Testis (tissue), 3 donors: ENCODE data around the gene SPRED3. TPM values are rescaled to one million over a fixed set of nuclear protein-coding genes. Genes with fewer than 3 reads are reported as not detected.

Experiments used
- DNase-seq: peaks from one replicate; pipeline ENCODE4 v3.0.0-alpha.2; 2019
- H3K27ac ChIP-seq, 2 donors: fragments of 200-600 bp; sonication (generic); one replicate each; pipeline ENCODE4 v1.5.1; 2019
- H3K27me3 ChIP-seq: fragments of 200-600 bp; sonication (generic); one replicate; pipeline ENCODE4 v1.5.1; 2019
- H3K36me3 ChIP-seq: fragments of 200-600 bp; sonication (generic); one replicate; pipeline ENCODE4 v1.5.1; 2017; ENCODE audit warnings: low read depth; ENCODE audit errors: missing control alignments
- H3K4me1 ChIP-seq: fragments of 200-600 bp; sonication (generic); one replicate; pipeline ENCODE4 v1.5.1; 2019
- H3K4me3 ChIP-seq, 2 donors: fragments of 200-600 bp; sonication (generic); one replicate each; pipeline ENCODE4 v1.5.1; 2017 to 2019
- H3K9me3 ChIP-seq: fragments of 200-600 bp; sonication (generic); one replicate; pipeline ENCODE4 v1.5.1; 2017
- CTCF ChIP-seq, 3 experiments: fragments of 450-650 bp in 2 of 3; fragments of 200-600 bp in 1 of 3; sonication (generic) in 1 of 3; IDR thresholded peaks; one replicate each; pipeline ENCODE4 v1.5.1; 2016 to 2019; ENCODE audit warnings: antibody characterized with exemption in 3 of 3, mild to moderate bottlenecking in 2 of 3, moderate library complexity in 1 of 3
- POLR2A ChIP-seq: fragments of 450-650 bp; IDR thresholded peaks from one replicate; pipeline ENCODE4 v1.6.1; 2017; ENCODE audit warnings: antibody characterized with exemption, mild to moderate bottlenecking, moderate library complexity
- WGBS, 2 donors: methylation state at CpG; one replicate each; pipeline ENCODE4 v1.1.5; 2018; 5-methylcytosine and 5-hydroxymethylcytosine counted together
- intact Hi-C: fragments of 100-400 bp; cut with DNase I; formaldehyde crosslinking; loops from one replicate; pipeline ENCODE4 v1.15.1; 2023; ENCODE audit warnings: low total_unique reads
- polyA plus RNA-seq: library from polyadenylated mRNA; stranded (reverse); fragments of 350-450 nt; fragmentation: Illumina TruSeq; extraction: RNeasy Lipid Tissue Mini Kit (QIAGEN cat#74804); gene quantifications from one replicate; pipeline ENCODE4 v1.2.3, GENCODE V29; 2014; ENCODE audit warnings: low read depth, low replicate concordance; ENCODE audit not compliant: insufficient read depth
- total RNA-seq, 2 donors: library from RNA; depleted of rRNA; stranded (reverse); fragments of >200 nt; gene quantifications; one replicate each; pipeline ENCODE4 v1.2.3, GENCODE V29; 2016

The SPRED3 gene
- total and polyA plus RNA-seq, 3 donors from 2014 or later: 1.7 to 2.6 (median 2.2) TPM

DNA sequence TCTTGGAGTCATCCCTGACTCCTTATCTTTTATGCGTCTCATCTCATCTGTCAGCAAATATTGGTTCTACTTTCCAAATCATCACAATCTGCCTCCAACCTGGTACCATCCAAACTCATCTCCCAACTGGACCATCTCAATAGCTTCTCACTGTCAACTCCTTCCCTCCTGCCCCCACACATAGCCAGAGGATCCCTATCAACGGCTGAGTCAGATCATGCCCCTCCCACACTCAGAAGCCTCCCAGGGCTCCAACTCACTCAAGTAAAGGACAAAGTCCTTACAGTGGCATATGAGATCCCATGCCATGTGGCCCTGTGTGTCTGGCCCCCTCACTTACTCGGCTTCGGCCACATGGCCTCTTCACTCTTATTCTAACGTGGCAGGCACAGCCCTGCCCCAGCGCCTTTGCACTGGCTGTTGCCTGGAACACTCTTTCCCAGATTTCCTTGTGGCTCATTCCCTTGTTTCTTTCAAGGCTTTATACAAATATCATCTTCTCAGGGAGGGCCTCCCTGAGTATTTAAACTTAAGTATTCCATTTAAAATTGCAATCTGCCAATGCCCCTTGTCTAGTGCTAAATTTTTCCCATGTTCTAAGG, 4.3 kb downstream of the SPRED3 start:
- H3K4me3 ChIP-seq: no peak overlapping the region
- TF ChIP-seq POLR2A (no peak), CTCF (IDR thresholded peaks at IDR 0.05) (no peak)
- no peaks in the 10 kb centered on the region for H3K9me3 ChIP-seq
- peaks cover 12% of the 10 kb centered on the region for H3K4me1 ChIP-seq
- no peak overlapping the region for H3K27ac ChIP-seq
- H3K27me3 ChIP-seq: no peaks in the 10 kb centered on the region
- H3K36me3 ChIP-seq: no peaks in the 10 kb centered on the region
- no peak for DNase-seq
- 79 to 81% methylated on average over 6 of the region's 6 CpGs for WGBS, 2 donors
- intact Hi-C loops: no loop called here

DNA sequence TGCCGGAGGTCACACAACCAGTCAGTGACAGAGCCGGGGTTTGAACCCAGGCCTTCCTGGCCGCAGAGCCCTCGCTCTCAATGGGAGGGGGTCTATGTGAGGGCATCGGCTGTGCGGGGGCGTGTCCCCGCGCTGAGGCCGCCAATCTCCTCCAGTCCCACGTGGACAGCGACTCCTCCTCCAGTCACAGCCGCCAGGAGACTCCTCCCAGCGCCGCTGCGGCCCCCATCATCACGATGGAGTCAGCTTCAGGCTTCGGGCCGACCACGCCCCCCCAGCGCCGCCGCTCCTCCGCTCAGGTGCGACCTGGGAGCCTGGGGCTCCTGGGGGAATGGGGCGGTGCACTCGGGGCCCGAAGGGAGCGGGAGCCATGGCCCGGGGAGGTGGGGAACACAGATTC, 6.0 kb downstream of the SPRED3 start:
- WGBS, 2 donors: 18% methylated on average over 29 of the region's 30 CpGs; no CpG with 5 or more reads in 1 of the 2 donors
- no peak for DNase-seq
- no peaks in the 10 kb centered on the region for H3K27me3 ChIP-seq

DNA sequence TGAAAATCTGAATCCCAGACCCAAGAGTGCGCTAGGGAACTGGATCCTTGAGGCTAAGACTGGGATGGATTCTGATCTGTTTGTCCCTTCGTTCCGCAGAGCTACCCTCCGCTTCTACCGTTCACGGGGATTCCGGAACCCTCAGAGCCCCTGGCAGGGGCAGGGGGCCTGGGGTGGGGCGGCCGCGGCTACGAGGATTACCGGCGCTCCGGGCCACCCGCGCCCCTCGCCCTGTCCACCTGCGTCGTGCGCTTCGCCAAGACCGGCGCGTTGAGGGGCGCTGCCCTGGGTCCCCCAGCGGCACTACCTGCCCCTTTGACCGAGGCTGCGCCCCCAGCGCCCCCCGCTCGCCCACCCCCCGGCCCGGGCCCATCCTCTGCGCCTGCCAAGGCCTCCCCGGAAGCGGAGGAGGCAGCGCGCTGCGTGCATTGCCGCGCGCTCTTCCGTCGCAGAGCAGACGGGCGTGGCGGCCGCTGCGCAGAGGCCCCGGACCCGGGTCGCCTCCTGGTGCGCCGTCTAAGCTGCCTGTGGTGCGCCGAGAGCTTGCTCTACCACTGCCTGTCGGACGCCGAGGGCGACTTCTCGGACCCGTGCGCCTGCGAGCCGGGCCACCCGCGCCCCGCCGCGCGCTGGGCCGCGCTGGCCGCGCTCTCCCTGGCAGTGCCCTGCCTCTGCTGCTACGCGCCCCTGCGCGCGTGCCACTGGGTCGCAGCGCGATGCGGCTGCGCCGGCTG, 7.1 kb downstream of the SPRED3 start:
- intact Hi-C loops: no loop called here
- TF ChIP-seq POLR2A (no peak), CTCF (IDR thresholded peaks at IDR 0.05) (no peak)
- Histone ChIP-seq H3K36me3 (no peaks in the 10 kb centered on the region), H3K4me3 (peak overlapping the region; percentile 20 to 29), H3K27ac (no peak overlapping the region), H3K9me3 (no peaks in the 10 kb centered on the region), H3K27me3 (no peaks in the 10 kb centered on the region), H3K4me1 (no peaks in the 10 kb centered on the region)
- WGBS, 2 donors: 11 to 19% methylated on average over 12 to 43 of the region's 86 CpGs
- no peak for DNase-seq

More for the DNA sequence above, 6.0 kb downstream of the SPRED3 start:
- H3K9me3 ChIP-seq: no peaks in the 10 kb centered on the region
- H3K36me3 ChIP-seq: no peaks in the 10 kb centered on the region
- H3K4me3 ChIP-seq: peak overlapping the region in 1 of 2 donors; percentile 32
- intact Hi-C loops: no loop called here
- H3K27ac ChIP-seq: no peak overlapping the region
- no peak for TF ChIP-seq POLR2A
- no peak for TF ChIP-seq CTCF (IDR thresholded peaks at IDR 0.05)
- no peaks in the 10 kb centered on the region for H3K4me1 ChIP-seq

- TF ChIP-seq CTCF (IDR thresholded peaks at IDR 0.05) (no peak), POLR2A (no peak)
- H3K4me3 ChIP-seq: no peak overlapping the region
- no peaks in the 10 kb centered on the region for H3K36me3 ChIP-seq
- no peaks in the 10 kb centered on the region for H3K27me3 ChIP-seq
- no peaks in the 10 kb centered on the region for H3K4me1 ChIP-seq
- no peaks in the 10 kb centered on the region for H3K9me3 ChIP-seq
- DNase-seq: no peak
- intact Hi-C loops: no loop called here
- WGBS, 2 donors: 52 to 54% methylated on average over 9 of the region's 9 CpGs
- H3K27ac ChIP-seq: no peak overlapping the region
Observed at GRCh38 chr19:38399081-38399480, 10.6 kb downstream of the SPRED3 start.
